HEK293 (cell line): ENCODE data around the gene MEF2C.
A peak's percentile ranks its signal among the peaks of the same experiment; 100 is the strongest.

Experiments
- HOXA7 ChIP-seq: sonication (generic); formaldehyde crosslinking; IDR thresholded peaks from 2 replicates; pipeline ENCODE4 v1.8.1; 2022; ENCODE audit warnings: missing genetic modification reagents, borderline replicate concordance
- RBAK ChIP-seq: fragments of 450-650 bp; formaldehyde crosslinking; IDR thresholded peaks from 2 replicates; pipeline ENCODE4 v1.5.1; 2016; ENCODE audit warnings: missing biosample characterization, missing genetic modification characterization
- SALL2 ChIP-seq: fragments of 450-650 bp; formaldehyde crosslinking; IDR thresholded peaks from 2 replicates; pipeline ENCODE4 v1.5.0; 2017; ENCODE audit warnings: missing biosample characterization, mild to moderate bottlenecking, missing genetic modification characterization, borderline replicate concordance
- SCRT1 ChIP-seq: fragments of 450-650 bp; formaldehyde crosslinking; IDR thresholded peaks from 2 replicates; pipeline ENCODE4 v1.5.1; 2016; ENCODE audit warnings: missing biosample characterization, missing genetic modification characterization, borderline replicate concordance
- ZBTB10 ChIP-seq: fragments of 450-650 bp; formaldehyde crosslinking; IDR thresholded peaks from 2 replicates; pipeline ENCODE4 v1.5.1; 2016; ENCODE audit warnings: missing biosample characterization, missing genetic modification characterization
- ZFP3 ChIP-seq: fragments of 450-650 bp; formaldehyde crosslinking; IDR thresholded peaks from 2 replicates; pipeline ENCODE4 v1.5.1; 2016; ENCODE audit warnings: low read depth, missing biosample characterization, missing genetic modification characterization
- ZNF10 ChIP-seq: fragments of 450-650 bp; formaldehyde crosslinking; IDR thresholded peaks from 2 replicates; pipeline ENCODE4 v1.5.1; 2017; ENCODE audit warnings: missing biosample characterization, missing genetic modification characterization
- ZNF132 ChIP-seq: fragments of 450-650 bp; formaldehyde crosslinking; IDR thresholded peaks from 2 replicates; pipeline ENCODE4 v1.5.1; 2017; ENCODE audit warnings: missing biosample characterization, missing genetic modification characterization, borderline replicate concordance
- ZNF133 ChIP-seq: fragments of 450-650 bp; formaldehyde crosslinking; IDR thresholded peaks from 2 replicates; pipeline ENCODE4 v1.5.1; 2016; ENCODE audit warnings: missing biosample characterization, missing genetic modification characterization
- ZNF155 ChIP-seq: fragments of 450-650 bp; formaldehyde crosslinking; IDR thresholded peaks from 2 replicates; pipeline ENCODE4 v1.5.1; 2016; ENCODE audit warnings: missing biosample characterization, missing genetic modification characterization
- ZNF248 ChIP-seq: fragments of 450-650 bp; formaldehyde crosslinking; IDR thresholded peaks from 2 replicates; pipeline ENCODE4 v1.5.1; 2017; ENCODE audit warnings: missing biosample characterization, missing genetic modification characterization
- ZNF311 ChIP-seq: fragments of 450-650 bp; formaldehyde crosslinking; IDR thresholded peaks from 2 replicates; pipeline ENCODE4 v1.5.1; 2017; ENCODE audit warnings: missing biosample characterization, missing genetic modification characterization, borderline replicate concordance
- ZNF354C ChIP-seq: fragments of 450-650 bp; formaldehyde crosslinking; IDR thresholded peaks from 2 replicates; pipeline ENCODE4 v1.5.1; 2016; ENCODE audit warnings: missing biosample characterization, missing genetic modification characterization, low read depth, borderline replicate concordance
- ZNF362 ChIP-seq: fragments of 450-650 bp; formaldehyde crosslinking; IDR thresholded peaks from 2 replicates; pipeline ENCODE4 v1.5.1; 2016; ENCODE audit warnings: missing biosample characterization, missing genetic modification characterization
- ZNF366 ChIP-seq: fragments of 450-650 bp; formaldehyde crosslinking; conservative IDR thresholded peaks from 2 replicates; pipeline ENCODE4 v1.5.1; 2016; ENCODE audit warnings: missing biosample characterization, missing genetic modification characterization
- ZNF423 ChIP-seq: fragments of 450-650 bp; formaldehyde crosslinking; IDR thresholded peaks from 2 replicates; pipeline ENCODE4 v1.5.1; 2016; ENCODE audit warnings: missing biosample characterization, missing genetic modification characterization
- ZNF530 ChIP-seq: fragments of 450-650 bp; formaldehyde crosslinking; IDR thresholded peaks from 2 replicates; pipeline ENCODE4 v1.5.1; 2016; ENCODE audit warnings: low read depth, missing biosample characterization, missing genetic modification characterization
- ZNF561 ChIP-seq: fragments of 450-650 bp; IDR thresholded peaks from 2 replicates; pipeline ENCODE4 v1.5.1; 2018; ENCODE audit warnings: missing biosample characterization, missing genetic modification characterization, borderline replicate concordance
- ZNF580 ChIP-seq: fragments of 450-650 bp; formaldehyde crosslinking; IDR thresholded peaks from 2 replicates; pipeline ENCODE4 v1.5.1; 2016; ENCODE audit warnings: missing biosample characterization, missing genetic modification characterization
- ZNF585B ChIP-seq: fragments of 450-650 bp; formaldehyde crosslinking; IDR thresholded peaks from 2 replicates; pipeline ENCODE4 v1.5.1; 2016; ENCODE audit warnings: missing biosample characterization, missing genetic modification characterization
- ZNF692 ChIP-seq: fragments of 450-650 bp; formaldehyde crosslinking; IDR thresholded peaks from 2 replicates; pipeline ENCODE4 v1.5.1; 2016; ENCODE audit warnings: missing biosample characterization, missing genetic modification characterization
- ZNF785 ChIP-seq: fragments of 450-650 bp; formaldehyde crosslinking; IDR thresholded peaks from 2 replicates; pipeline ENCODE4 v1.5.1; 2016; ENCODE audit warnings: missing biosample characterization, missing genetic modification characterization
- ZNF830 ChIP-seq: fragments of 450-650 bp; IDR thresholded peaks from 2 replicates; pipeline ENCODE4 v1.5.0; 2018; ENCODE audit warnings: missing biosample characterization, missing genetic modification characterization, low read depth, mild to moderate bottlenecking, moderate library complexity
- ZSCAN16 ChIP-seq: fragments of 450-650 bp; formaldehyde crosslinking; IDR thresholded peaks from 2 replicates; pipeline ENCODE4 v1.5.1; 2016; ENCODE audit warnings: missing biosample characterization, missing genetic modification characterization
- ZXDB ChIP-seq: fragments of 450-650 bp; formaldehyde crosslinking; IDR thresholded peaks from 2 replicates; pipeline ENCODE4 v1.5.1; 2016; ENCODE audit warnings: missing biosample characterization, missing genetic modification characterization
- TF ChIP-seq, protein P1 (sequence below): fragments of 450-650 bp; formaldehyde crosslinking; IDR thresholded peaks from 2 replicates; pipeline ENCODE4 v1.5.1; 2016; ENCODE audit warnings: missing biosample characterization, missing genetic modification characterization
- TF ChIP-seq, protein P2 (sequence below): fragments of 450-650 bp; formaldehyde crosslinking; IDR thresholded peaks from 2 replicates; pipeline ENCODE4 v1.5.1; 2016; ENCODE audit warnings: missing biosample characterization, missing genetic modification characterization
- TF ChIP-seq, protein P3 (sequence below): fragments of 450-650 bp; IDR thresholded peaks from 2 replicates; pipeline ENCODE4 v1.5.1; 2018; ENCODE audit warnings: missing biosample characterization, mild to moderate bottlenecking, missing genetic modification characterization
- TF ChIP-seq, protein P4 (sequence below): IDR thresholded peaks from 2 replicates; pipeline ENCODE4 v1.6.1; 2011; ENCODE audit warnings: mild to moderate bottlenecking, low read depth, low read length, borderline replicate concordance

Gene MEF2C

GRCh38 chr5:88824892-88825583 lies 57.9 kb downstream of the MEF2C start (continued):
- TF ChIP-seq ZNF580 (no peak), ZFP3 (no peak), ZNF362 (tag by site-specific recombination) (no peak), ZNF423 (tag by site-specific recombination) (no peak), RBAK (tag by site-specific recombination) (no peak), ZNF366 (tag by site-specific recombination) (peak; percentile 30; the same call in 1 of the 2 replicates), ZNF585B (tag by site-specific recombination) (no peak), ZNF785 (tag by site-specific recombination) (no peak), ZBTB10 (tag by site-specific recombination) (no peak), SALL2 (tag by site-specific recombination) (no peak), ZNF155 (tag by site-specific recombination) (no peak), ZNF133 (tag by site-specific recombination) (no peak), ZNF132 (tag by site-specific recombination) (no peak), ZSCAN16 (tag by site-specific recombination) (no peak), HOXA7 (CRISPR knock-in tag) (no peak), ZNF311 (tag by site-specific recombination) (no peak), ZNF830 (no peak), ZNF10 (tag by site-specific recombination) (0 out of 2 replicates have a peak, but pooled peaks have one; percentile 44), ZNF354C (no peak), ZNF692 (tag by site-specific recombination) (0 out of 2 replicates have a peak, but pooled peaks have one; percentile 30), ZXDB (tag by site-specific recombination) (peak; percentile 44), ZNF561 (tag by site-specific recombination) (no peak), SCRT1 (tag by site-specific recombination) (peak; percentile 36; the same call in 1 of the 2 replicates), ZNF248 (tag by site-specific recombination) (no peak), ZNF530 (tag by site-specific recombination) (no peak)
- TF ChIP-seq, protein P1, sequence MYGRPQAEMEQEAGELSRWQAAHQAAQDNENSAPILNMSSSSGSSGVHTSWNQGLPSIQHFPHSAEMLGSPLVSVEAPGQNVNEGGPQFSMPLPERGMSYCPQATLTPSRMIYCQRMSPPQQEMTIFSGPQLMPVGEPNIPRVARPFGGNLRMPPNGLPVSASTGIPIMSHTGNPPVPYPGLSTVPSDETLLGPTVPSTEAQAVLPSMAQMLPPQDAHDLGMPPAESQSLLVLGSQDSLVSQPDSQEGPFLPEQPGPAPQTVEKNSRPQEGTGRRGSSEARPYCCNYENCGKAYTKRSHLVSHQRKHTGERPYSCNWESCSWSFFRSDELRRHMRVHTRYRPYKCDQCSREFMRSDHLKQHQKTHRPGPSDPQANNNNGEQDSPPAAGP (tag by site-specific recombination): no peak
- TF ChIP-seq, protein P2, sequence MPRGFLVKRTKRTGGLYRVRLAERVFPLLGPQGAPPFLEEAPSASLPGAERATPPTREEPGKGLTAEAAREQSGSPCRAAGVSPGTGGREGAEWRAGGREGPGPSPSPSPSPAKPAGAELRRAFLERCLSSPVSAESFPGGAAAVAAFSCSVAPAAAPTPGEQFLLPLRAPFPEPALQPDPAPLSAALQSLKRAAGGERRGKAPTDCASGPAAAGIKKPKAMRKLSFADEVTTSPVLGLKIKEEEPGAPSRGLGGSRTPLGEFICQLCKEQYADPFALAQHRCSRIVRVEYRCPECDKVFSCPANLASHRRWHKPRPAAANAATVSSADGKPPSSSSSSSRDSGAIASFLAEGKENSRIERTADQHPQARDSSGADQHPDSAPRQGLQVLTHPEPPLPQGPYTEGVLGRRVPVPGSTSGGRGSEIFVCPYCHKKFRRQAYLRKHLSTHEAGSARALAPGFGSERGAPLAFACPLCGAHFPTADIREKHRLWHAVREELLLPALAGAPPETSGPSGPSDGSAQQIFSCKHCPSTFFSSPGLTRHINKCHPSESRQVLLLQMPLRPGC (tag by site-specific recombination): no peak
- TF ChIP-seq, protein P3, sequence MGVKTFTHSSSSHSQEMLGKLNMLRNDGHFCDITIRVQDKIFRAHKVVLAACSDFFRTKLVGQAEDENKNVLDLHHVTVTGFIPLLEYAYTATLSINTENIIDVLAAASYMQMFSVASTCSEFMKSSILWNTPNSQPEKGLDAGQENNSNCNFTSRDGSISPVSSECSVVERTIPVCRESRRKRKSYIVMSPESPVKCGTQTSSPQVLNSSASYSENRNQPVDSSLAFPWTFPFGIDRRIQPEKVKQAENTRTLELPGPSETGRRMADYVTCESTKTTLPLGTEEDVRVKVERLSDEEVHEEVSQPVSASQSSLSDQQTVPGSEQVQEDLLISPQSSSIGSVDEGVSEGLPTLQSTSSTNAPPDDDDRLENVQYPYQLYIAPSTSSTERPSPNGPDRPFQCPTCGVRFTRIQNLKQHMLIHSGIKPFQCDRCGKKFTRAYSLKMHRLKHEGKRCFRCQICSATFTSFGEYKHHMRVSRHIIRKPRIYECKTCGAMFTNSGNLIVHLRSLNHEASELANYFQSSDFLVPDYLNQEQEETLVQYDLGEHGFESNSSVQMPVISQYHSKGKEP (tag by site-specific recombination): peak; percentile 57; the same call in 1 of the 2 replicates
- TF ChIP-seq, protein P4, sequence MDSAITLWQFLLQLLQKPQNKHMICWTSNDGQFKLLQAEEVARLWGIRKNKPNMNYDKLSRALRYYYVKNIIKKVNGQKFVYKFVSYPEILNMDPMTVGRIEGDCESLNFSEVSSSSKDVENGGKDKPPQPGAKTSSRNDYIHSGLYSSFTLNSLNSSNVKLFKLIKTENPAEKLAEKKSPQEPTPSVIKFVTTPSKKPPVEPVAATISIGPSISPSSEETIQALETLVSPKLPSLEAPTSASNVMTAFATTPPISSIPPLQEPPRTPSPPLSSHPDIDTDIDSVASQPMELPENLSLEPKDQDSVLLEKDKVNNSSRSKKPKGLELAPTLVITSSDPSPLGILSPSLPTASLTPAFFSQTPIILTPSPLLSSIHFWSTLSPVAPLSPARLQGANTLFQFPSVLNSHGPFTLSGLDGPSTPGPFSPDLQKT: no peak
